HL-60 (cell line): ENCODE measurements around the gene SIX5.

Experiments
- DNase-seq, 2 experiments: peaks; one replicate each; pipeline ENCODE4 v3.0.0-alpha.2; 2010 to 2020; ENCODE audit warnings: low read depth in 1 of 2, low spot score in 1 of 2
- H3K27ac ChIP-seq: fragments of 250-450 bp; sonication (Bioruptor Pico); replicated peaks from 2 replicates; pipeline ENCODE4 v1.5.1; 2020; ENCODE audit warnings: mild to moderate bottlenecking, moderate library complexity
- H3K27me3 ChIP-seq: fragments of 250-450 bp; sonication (Bioruptor Pico); 2 replicates; pipeline ENCODE4 v1.5.1; 2021; ENCODE audit warnings: mild to moderate bottlenecking, moderate library complexity; ENCODE audit not compliant: insufficient read depth, poor library complexity, severe bottlenecking
- H3K4me3 ChIP-seq: replicated peaks from 2 replicates; pipeline ENCODE4 v1.5.1; 2011; ENCODE audit warnings: mild to moderate bottlenecking, control low read depth, low read length; ENCODE audit not compliant: insufficient read depth
- CTCF ChIP-seq: IDR thresholded peaks from one replicate; pipeline ENCODE4 v1.5.1; 2011; ENCODE audit warnings: low read length, control low read depth, inconsistent platforms; ENCODE audit not compliant: insufficient read depth
- GABPA ChIP-seq: IDR thresholded peaks from 2 replicates; pipeline ENCODE4 v1.6.1; 2012; ENCODE audit warnings: low read depth
- POLR2AphosphoS5 ChIP-seq: IDR thresholded peaks from 2 replicates; pipeline ENCODE4 v1.6.1; 2012; ENCODE audit warnings: low read depth
- REST ChIP-seq: IDR thresholded peaks from 2 replicates; pipeline ENCODE4 v1.6.1; 2012; ENCODE audit warnings: low read depth; ENCODE audit not compliant: insufficient replicate concordance
- SPI1 ChIP-seq: IDR thresholded peaks from 2 replicates; pipeline ENCODE4 v1.6.1; 2012; ENCODE audit warnings: low read depth, mild to moderate bottlenecking, borderline replicate concordance

The SIX5 gene

GRCh38 chr19:45780448-45781213 lies 11.6 kb upstream of the SIX5 start:
- no peak for DNase-seq
- peaks cover 67% of the 10 kb centered on the region for H3K27me3 ChIP-seq
- TF ChIP-seq CTCF, result no peak
- TF ChIP-seq SPI1, result no peak
- TF ChIP-seq GABPA, result no peak
- TF ChIP-seq POLR2AphosphoS5, result no peak
- no peak for TF ChIP-seq REST
- no peak overlapping the region for H3K27ac ChIP-seq
- H3K4me3 ChIP-seq, result no peak overlapping the region

- Histone ChIP-seq H3K4me3 (no peak overlapping the region), H3K27ac (no peak overlapping the region), H3K27me3 (peaks cover 62% of the 10 kb centered on the region)
- no peak for DNase-seq
- TF ChIP-seq POLR2AphosphoS5 (no peak), CTCF (no peak), REST (no peak), SPI1 (no peak), GABPA (no peak)
Measured at GRCh38 chr19:45780146-45780447, 11.0 kb upstream of the SIX5 start.

GRCh38 chr19:45779231-45780145 lies 10.4 kb upstream of the SIX5 start:
- no peak overlapping the region for H3K27ac ChIP-seq
- no peak overlapping the region for H3K4me3 ChIP-seq
- H3K27me3 ChIP-seq, result peaks cover 59% of the 10 kb centered on the region

More at GRCh38 chr19:45779231-45780145, 10.4 kb upstream of the SIX5 start:
- TF ChIP-seq SPI1 (no peak), POLR2AphosphoS5 (no peak), CTCF (peak; percentile 47)
- DNase-seq, result peak in 1 of 2 experiments; percentile 73
